22Rv1 (cell line): ENCODE measurements around the gene ADCY2.

ENCODE experiments used
- H3K27ac ChIP-seq: fragments of 450-650 bp; 2 replicates; pipeline ENCODE4 v1.5.1; 2017
- CTCF ChIP-seq: fragments of 450-650 bp; IDR thresholded peaks from 2 replicates; pipeline ENCODE4 v1.5.1; 2017; ENCODE audit warnings: mild to moderate bottlenecking
- ZFX ChIP-seq: fragments of 450-650 bp; IDR thresholded peaks from 2 replicates; pipeline ENCODE4 v1.6.1; 2017; ENCODE audit warnings: antibody characterized with exemption, borderline replicate concordance

ADCY2 gene

GRCh38 chr5:7742241-7742656 is 346.3 kb downstream of the ADCY2 start:
- H3K27ac ChIP-seq = no peak overlapping the region
- no peak for TF ChIP-seq ZFX
- TF ChIP-seq CTCF = no peak

GRCh38 chr5:7745882-7746610 is 350.1 kb downstream of the ADCY2 start:
- H3K27ac ChIP-seq = no peak overlapping the region
- TF ChIP-seq ZFX (no peak), CTCF (peak; percentile 91)

DNA sequence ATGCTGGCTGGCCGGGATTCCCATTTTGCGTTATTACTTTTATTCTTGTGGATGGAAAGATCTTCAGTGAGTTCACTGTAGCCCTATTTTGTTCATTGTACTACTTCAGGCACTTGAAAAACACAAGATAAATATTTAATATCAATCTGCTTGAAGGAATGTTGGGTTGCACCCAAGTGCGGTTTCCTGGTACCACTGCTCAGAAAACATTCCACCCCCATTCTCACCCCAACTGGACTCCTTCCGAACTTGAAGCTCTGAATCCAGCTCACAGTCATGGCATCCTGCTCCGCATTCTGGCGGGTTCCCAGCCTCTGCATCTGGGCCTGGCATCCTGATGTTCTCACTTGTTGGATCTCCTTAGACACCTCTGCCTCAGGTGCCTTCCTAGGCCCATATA is 351.8 kb downstream of the ADCY2 start:
- TF ChIP-seq ZFX (no peak), CTCF (no peak)
- no peak overlapping the region for H3K27ac ChIP-seq

GRCh38 chr5:7749626-7750025 is 353.7 kb downstream of the ADCY2 start:
- no peak for TF ChIP-seq CTCF
- no peak for TF ChIP-seq ZFX
- H3K27ac ChIP-seq = no peak overlapping the region

DNA sequence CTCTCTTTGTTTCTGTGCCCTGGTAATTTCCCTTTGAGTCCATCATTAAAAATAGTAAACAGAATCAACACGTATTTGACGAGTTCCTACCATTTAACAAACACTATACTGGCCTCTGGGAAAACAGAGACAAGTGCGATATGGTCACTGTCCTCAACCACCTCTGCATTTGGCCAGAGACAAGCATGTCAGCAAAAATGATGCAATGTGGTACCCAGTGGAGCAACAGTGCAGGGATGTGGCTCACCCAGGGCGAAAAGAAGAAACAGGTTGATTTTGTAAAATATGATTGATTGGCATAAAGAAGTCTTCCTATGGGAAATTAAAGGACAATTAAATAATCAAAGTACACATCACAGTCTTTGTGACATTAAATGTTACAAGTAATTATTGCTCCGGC is 355.9 kb downstream of the ADCY2 start:
- H3K27ac ChIP-seq = no peak overlapping the region
- no peak for TF ChIP-seq CTCF
- no peak for TF ChIP-seq ZFX

DNA sequence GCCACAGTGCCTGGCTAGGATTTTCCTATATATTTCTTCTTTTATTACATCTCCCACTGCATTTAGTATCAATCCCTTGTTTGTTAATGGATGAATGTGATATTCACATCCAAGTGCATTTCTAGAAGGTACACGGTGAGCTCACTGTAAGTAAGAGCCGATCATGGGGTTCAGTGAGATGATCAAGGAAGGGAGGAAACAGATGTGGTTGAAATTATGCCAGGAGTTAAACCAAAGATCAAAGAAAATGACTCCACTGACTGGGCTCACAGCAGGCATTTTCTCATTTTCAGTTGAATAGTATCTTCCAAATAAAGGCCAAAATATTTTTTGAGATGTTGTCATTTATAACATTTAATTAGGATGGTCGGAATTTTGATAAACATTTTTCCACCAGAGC is 357.2 kb downstream of the ADCY2 start:
- no peak overlapping the region for H3K27ac ChIP-seq
- TF ChIP-seq ZFX (no peak), CTCF (no peak)

- no peak overlapping the region for H3K27ac ChIP-seq
- no peak for TF ChIP-seq CTCF
- no peak for TF ChIP-seq ZFX
These were observed 357.7 kb downstream of the ADCY2 start for GRCh38 chr5:7753596-7753995.
